ENCODE measurements around the gene FNBP1.

Gene FNBP1

DNA sequence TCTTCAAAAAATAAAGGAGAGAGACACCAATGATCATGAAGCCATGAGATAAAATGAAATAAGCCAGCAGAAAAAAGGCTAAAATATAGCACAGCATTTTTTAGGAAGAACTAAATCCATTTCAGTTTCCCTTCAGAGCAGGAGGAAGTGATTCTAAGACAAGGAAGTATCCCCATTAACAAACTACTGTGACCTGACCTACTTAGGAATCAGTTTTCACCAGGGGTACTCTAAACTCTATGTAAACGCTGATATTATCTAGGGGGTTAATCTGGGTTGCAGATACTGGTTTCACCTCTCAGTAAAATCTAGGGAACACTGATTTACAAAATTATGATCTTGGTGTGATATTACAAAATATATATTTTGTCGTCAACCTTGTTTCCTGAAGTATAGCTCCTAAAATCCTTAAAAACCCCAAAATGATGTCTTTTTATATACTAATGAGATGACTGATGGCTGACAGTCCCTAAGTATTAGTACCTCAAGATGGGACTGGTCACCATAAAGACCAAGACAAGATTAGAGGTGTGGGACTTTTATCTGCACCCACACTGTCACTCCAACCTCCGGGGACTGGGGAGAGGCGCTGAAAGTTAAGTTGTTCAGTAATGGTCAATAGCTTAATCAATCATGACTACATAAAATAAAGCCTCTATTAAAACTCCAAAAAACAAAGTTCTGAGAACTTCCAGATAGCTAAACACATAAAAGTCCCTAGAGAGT, 2.9 kb upstream of the FNBP1 start:
- no peak for DNase-seq (ENCODE audit: low spot score)

DNA sequence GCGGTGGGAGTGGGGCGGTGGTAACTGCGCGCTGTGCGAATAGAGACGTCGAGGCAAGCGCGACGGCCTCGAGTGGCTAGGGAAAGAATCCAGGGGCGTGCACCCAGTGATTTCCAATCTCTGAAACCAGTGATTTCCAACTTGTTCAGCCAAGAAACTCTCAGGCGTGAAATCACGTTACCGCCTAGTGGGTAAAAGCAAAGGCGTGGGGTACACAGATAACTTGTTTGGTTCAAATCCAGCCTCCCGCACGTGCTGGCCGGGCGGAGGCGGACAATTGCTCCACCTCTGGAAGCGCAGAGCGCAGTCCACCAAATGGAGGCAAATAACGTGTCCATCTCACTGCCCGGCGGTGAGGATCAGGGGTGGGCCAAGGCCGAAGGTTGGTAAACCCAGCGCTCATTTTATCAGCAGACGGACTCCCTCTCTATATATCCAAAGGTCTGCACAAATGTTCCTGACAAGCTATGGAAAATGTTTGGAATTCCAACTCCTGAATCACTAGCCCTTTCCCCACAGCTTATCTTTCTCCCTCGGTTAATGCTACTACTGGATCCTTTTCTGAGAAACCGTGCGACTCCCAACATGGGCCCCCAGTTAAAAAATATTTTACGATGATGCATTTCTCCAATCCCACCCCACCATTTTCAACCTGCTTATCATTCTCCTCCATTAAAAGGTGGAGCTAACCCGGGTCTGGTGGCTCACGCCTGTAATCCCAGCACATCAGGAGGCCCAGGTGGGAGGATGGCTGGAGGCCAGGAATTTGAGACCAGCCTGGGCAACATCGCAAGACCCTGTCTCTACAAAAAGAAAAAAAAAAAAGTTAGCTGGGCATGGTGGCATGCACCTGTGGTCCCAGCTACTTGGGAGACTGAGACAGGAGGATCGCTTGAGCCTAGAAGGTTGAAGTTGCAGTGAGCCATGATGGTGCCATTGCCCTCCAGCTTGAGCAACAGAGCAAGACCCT, 950 bp upstream of the FNBP1 start:
- DNase-seq (ENCODE audit: low spot score), result no peak

DNA sequence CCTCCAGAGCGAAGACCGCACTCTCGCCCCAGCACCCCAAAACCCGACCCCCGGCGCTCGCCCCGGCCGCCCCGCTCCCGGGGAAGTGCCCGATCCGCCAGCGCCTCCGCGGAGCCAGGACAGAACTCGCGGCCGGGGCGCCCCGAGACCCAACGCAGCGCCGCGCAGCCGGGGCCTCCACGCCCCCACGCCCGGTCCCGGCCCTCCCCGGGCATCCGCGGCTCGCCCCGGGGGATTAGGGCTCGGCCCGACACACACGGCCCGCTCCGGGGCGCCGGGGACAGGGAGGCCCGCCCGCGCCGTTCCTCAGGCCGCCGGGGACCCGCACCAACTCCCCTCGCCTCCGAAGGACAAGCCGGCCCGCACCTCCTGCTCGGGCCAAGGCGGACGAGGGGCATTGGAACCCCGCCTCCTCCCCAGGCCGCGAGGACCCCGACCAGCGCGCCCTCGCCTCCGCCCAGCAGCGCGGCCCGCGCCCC, 544 bp downstream of the FNBP1 start:
- DNase-seq (ENCODE audit: low spot score), result peak; percentile 22

DNA sequence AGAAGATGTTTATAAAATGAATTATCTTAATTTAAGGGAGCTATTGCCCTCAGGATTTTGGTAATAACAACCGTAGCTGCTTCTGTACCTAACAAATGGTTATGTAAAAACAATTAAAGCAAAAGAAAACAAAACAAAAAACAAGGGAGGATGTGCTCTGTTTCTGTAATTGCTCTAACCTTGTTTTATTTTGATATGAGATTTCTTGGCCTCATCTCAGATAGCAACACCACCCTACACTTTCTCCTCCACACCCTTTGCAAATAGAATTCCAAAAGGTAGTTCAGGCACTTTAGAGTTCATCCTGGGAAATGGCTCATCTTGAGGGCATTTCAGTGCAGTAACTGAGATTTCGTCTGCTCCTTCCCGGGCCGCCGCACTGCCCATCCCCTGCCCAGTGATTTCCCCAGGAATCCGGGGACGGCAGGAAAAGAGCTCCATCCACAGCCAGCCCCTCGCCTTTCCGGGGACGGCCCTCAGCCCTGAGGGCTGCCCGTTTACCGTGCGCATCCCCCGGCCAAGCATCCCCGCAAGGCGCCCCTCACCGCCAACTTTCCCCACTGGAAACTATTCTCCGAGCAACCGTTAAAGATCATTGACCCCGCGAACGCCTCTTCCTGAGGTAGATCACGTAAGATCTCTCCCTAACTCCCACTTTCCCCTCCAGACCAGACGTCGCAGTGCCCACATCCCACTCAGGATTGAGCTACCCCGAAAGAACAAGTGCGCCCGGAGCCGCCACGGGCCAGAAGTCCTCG, 1.2 kb downstream of the FNBP1 start:
- DNase-seq (ENCODE audit: low spot score), result peak; percentile 51

GRCh38 chr9:130040984-130041647, 1.9 kb downstream of the FNBP1 start:
- DNase-seq (ENCODE audit: low spot score), result no peak

- no peak for DNase-seq (ENCODE audit: low spot score)
Observed at GRCh38 chr9:130039528-130040147, 3.4 kb downstream of the FNBP1 start.

DNA sequence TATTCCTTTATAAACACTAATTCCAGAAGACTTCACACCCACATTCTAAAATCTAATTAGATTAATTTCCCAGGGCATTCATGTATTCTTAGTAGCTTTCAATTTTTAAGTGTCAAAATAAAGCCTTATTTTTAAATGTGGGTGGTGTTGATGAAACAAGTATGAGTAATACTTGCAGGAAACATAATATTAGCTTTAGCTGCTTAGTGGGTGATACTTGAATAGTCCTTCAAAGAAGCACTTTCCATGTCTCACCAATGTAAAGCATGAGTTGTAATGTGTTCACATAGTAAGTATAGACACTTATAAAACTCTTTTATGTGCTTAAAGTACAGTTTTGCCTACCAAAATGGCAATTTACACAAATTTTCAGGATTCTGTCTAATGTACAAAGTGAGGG, 6.9 kb downstream of the FNBP1 start:
- DNase-seq (ENCODE audit: low spot score), result peak; percentile 40

DNA sequence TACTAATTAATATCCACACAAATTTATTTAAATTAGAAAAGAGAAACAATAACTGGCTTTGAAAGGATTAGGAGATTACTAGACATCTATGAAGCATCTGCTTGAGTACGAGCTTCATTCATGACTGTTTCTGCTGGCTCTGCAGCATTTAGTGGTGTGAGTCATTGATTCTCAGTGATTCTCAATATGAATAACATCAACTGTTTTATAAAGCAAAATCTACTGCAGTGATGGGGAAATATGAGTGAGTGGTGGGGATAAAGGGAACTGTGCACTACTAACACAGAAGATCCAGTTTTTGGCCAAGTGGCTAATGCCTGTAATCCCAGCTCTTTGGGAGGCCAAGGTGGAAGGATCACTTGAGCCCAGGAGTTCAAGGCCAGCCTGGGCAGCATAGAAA, 8.4 kb downstream of the FNBP1 start:
- peak; percentile 33 for DNase-seq (ENCODE audit: low spot score)

DNA sequence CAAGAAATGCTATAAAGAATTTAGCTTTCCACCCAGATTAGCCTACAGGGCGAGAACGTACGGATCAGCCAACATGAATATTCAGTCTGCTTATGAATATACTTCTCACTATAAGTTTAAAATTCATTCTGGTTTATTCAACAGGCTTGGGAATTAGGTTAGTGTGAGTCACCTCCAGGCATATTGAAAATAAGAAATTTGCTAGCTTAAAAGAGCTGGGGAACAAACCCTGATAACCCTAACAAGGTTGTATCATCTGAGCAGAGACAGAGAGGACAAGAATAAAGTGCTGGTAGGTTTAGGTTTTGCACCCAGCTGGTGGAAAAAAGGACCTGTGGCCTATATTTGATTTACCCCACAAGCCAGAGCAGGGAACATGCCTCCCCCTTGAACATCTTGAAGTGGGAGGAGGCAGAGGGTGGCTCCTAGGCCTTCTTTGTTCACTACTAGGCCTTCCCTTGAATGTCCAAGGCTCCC, 12.3 kb downstream of the FNBP1 start:
- DNase-seq (ENCODE audit: low spot score), result no peak

- DNase-seq (ENCODE audit: low spot score), result peak; percentile 18
Observed at GRCh38 chr9:130029223-130029973, 13.6 kb downstream of the FNBP1 start.

DNA sequence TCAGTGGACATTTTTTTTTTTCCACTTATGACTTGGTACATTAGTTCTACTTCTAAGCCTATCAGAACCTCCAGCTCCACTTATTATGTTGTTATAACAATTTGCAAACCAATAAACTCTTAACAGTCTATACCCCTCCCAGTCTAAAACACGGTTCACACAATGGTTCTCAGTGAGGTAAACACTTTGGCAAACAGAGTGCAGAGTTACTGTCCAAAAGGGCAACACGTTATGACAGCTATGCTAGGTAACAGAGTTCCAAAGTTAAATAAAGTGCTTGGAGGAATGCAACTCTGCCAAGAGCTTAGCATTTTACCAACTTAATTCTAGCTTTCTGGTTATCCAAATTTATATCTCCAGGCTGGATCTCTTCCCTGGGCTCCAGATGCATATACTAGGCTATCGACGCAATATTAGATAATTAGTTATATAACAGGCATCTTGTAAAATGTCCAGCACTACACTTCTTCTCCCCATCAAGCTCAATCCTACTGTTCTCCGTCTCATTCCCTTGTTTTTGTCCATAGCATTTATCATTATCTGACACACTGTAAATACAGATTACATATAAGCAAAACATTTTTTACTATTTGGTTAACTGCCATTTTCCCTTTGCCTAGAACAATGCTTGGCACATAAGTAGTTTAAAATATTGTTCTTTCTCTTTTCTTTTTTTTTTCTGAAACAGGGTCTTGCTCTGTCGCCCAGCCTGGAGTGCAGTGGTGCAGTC, 14.3 kb downstream of the FNBP1 start:
- DNase-seq (ENCODE audit: low spot score), result no peak

DNA sequence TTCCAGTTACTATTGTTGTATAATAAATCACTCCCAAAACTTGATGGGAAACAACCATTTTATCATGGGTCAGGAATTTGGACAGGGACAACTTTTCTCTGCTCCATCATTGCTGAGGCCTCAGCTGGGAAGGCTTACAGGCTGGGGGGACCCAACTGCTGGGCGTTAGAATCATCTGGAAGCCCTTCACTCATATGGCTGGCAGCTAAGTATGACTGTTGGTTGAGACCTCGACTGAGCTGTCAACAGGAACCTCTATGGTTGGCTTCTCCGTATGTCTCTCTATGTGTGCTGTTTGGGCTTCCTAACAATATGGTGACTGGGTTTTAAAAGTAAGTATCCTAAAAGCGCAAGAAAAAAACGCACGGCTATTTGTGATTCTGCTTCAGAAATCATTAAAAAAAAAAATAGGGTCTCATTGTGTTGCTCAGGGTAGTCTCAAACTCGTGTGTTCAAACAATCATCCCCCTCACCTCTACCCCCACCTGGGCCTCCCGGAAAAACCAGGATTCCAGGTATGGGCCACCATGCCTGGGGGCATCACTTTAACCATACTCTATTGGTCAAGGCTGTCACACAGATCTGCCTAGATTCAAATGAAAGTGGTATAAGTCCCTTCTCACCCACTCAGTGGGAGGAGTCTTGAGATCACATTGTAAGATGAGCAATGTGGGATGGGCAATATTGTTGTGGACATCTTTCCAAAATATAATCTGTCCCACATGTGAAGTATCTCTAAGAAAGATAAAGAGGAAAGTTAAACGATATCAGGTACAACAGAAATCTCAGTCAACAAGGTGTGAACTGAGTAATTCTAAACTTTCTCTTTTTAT, 15.2 kb downstream of the FNBP1 start:
- DNase-seq (ENCODE audit: low spot score), result no peak

DNA sequence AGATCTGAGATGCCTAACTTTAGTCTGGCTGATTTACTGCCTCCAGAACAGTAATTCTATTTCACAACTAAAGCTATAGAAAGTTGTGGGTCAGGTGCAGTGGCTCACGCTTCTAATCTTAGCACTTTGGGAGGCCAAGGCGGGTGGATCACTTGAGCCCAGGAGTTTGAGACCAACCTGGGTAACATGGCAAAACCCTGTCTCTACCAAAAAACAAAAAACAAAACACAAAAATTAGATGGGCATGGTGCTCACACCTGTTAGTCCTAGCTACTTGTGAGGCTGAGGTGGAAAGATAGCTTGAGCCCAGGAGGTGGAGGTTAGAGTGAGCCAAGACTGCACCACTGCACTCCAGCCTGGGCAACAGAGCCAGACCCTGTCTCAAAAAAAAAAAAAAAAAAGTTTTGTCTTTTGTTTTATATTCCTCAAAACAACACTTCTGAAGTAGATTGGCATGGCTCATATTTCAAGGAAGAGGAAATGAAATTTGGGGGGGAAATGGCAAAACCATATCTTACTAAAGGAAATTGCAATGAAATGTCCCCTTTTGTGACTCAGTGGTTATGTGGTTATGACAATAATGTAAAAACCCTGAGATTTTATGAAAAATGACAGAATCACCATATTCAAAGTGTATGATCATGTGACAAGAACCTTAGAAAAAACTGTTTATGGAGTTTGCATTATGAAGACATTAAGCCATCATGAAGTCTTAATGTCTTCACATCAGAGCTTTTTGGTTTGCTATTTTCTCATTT, 16.2 kb downstream of the FNBP1 start:
- DNase-seq (ENCODE audit: low spot score), result no peak

GRCh38 chr9:130024597-130024994, 18.4 kb downstream of the FNBP1 start:
- DNase-seq (ENCODE audit: low spot score), result peak; percentile 84

GRCh38 chr9:130023994-130024596, 18.9 kb downstream of the FNBP1 start:
- peak; percentile 48 for DNase-seq (ENCODE audit: low spot score)

- peak; percentile 78 for DNase-seq (ENCODE audit: low spot score)
Observed at GRCh38 chr9:130023144-130023787, 19.7 kb downstream of the FNBP1 start.

- no peak for DNase-seq (ENCODE audit: low spot score)
Observed at GRCh38 chr9:130022566-130023143, 20.3 kb downstream of the FNBP1 start.

Measured in kidney tubule cell (primary cell).